ENCODE data around the gene LIN28A. TPM values are rescaled to one million over a fixed set of nuclear protein-coding genes. Genes with fewer than 3 reads are reported as not detected.

Gene LIN28A
- total and polyA plus RNA-seq, 4 donors = not detected

DNA sequence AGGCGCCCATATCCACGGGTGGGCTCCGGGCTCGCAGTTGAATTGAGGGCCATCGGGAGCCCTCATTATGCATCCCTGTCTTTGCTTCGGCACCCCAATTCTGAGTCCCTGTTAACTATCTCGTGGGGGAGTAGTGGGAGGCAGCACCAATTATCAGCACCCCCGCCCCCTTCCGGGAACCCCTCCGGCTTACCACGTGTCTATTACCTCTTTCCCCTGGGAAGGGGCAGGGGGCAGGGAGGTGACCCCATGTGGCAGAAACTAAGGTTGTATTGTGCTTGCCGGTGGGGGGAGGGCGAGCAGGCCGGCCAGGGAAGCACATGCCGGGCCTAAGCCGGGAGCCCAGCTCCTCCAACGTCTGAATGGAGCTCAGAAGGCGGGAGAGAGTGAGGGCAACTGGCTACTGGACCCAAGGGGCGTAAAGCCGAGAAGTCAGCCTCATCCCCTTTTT lies 1.0 kb downstream of the LIN28A start:
- no peak overlapping the region for H3K27ac ChIP-seq (ENCODE audit: low read depth in 1 of 2, low read length in 2 of 2)
- no peaks in the 10 kb centered on the region for H3K9me3 ChIP-seq (ENCODE audit: control insufficient read depth in 4 of 4, low read length in 3 of 4)
- H3K36me3 ChIP-seq (ENCODE audit: control insufficient read depth in 4 of 4, insufficient read depth in 3 of 4, low read depth in 1 of 4, low read length in 3 of 4) = no peaks in the 10 kb centered on the region
- H3K27me3 ChIP-seq (ENCODE audit: control insufficient read depth in 4 of 4, insufficient read depth in 4 of 4, low read length in 3 of 4) = peaks cover 3 to 16% (median 10%) of the 10 kb centered on the region in 4 donors
- H3K4me3 ChIP-seq (ENCODE audit: low read depth in 1 of 3, low read length in 3 of 3) = no peak overlapping the region
- 9% methylated on average over 20 of the region's 20 CpGs for WGBS
- H3K4me1 ChIP-seq (ENCODE audit: control insufficient read depth in 4 of 4, insufficient read depth in 4 of 4, low read length in 3 of 4) = peaks cover 0 to 5% (median 0%) of the 10 kb centered on the region in 4 donors
- no peak for DNase-seq (ENCODE audit: low spot score)
- TF ChIP-seq CTCF (IDR thresholded peaks at IDR 0.05; ENCODE audit: low read depth, low read length, missing input control) = no peak
- no peak for TF ChIP-seq SP1 (IDR thresholded peaks at IDR 0.05)
- no peak for TF ChIP-seq JUND (IDR thresholded peaks at IDR 0.05)
- no peak for TF ChIP-seq YY1 (IDR thresholded peaks at IDR 0.05)
- no peak for TF ChIP-seq GABPA (IDR thresholded peaks at IDR 0.05 in 1 of 2, conservative IDR thresholded peaks at IDR 0.05 in 1 of 2)
- no peak for TF ChIP-seq RXRA (IDR thresholded peaks at IDR 0.05)
- TF ChIP-seq, protein P1, sequence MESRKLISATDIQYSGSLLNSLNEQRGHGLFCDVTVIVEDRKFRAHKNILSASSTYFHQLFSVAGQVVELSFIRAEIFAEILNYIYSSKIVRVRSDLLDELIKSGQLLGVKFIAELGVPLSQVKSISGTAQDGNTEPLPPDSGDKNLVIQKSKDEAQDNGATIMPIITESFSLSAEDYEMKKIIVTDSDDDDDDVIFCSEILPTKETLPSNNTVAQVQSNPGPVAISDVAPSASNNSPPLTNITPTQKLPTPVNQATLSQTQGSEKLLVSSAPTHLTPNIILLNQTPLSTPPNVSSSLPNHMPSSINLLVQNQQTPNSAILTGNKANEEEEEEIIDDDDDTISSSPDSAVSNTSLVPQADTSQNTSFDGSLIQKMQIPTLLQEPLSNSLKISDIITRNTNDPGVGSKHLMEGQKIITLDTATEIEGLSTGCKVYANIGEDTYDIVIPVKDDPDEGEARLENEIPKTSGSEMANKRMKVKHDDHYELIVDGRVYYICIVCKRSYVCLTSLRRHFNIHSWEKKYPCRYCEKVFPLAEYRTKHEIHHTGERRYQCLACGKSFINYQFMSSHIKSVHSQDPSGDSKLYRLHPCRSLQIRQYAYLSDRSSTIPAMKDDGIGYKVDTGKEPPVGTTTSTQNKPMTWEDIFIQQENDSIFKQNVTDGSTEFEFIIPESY (IDR thresholded peaks at IDR 0.05) = no peak
- TF ChIP-seq RAD21 (IDR thresholded peaks at IDR 0.05) = no peak
- TF ChIP-seq REST (IDR thresholded peaks at IDR 0.05) = no peak
- no peak for TF ChIP-seq MAX (IDR thresholded peaks at IDR 0.05)
- TF ChIP-seq FOXA2 (IDR thresholded peaks at IDR 0.05) = no peak
- TF ChIP-seq EGR1 (IDR thresholded peaks at IDR 0.05; ENCODE audit: low read depth in 2 of 2) = no peak
- TF ChIP-seq NR2F2 (IDR thresholded peaks at IDR 0.05) = no peak
- no peak for TF ChIP-seq HNF4A (conservative IDR thresholded peaks at IDR 0.05)
- no peak for TF ChIP-seq TAF1 (conservative IDR thresholded peaks at IDR 0.05)
- no peak for TF ChIP-seq FOXA1 (IDR thresholded peaks at IDR 0.05)
- no peak for TF ChIP-seq HNF4G (IDR thresholded peaks at IDR 0.05)
- no peak for TF ChIP-seq ATF3 (IDR thresholded peaks at IDR 0.05)
- no peak overlapping the region for H3K9ac ChIP-seq (ENCODE audit: low read depth in 1 of 2, low read length in 2 of 2)

Measured in liver (tissue), 9 donors.